NB4 (cell line): Measurements from ENCODE around the gene KCND1.
A peak's percentile ranks its signal among the peaks of the same experiment; 100 is the strongest.

ENCODE experiments used
- DNase-seq: peaks from one replicate; pipeline ENCODE4 v3.0.0; 2010; ENCODE audit warnings: low read depth
- H3K4me3 ChIP-seq: one replicate; pipeline ENCODE4 v1.5.1; 2011; ENCODE audit warnings: mild to moderate bottlenecking, low read depth, low read length, moderate library complexity
- CTCF ChIP-seq: IDR thresholded peaks from one replicate; pipeline ENCODE4 v1.5.1; 2012; ENCODE audit warnings: low read depth, low read length
- MAX ChIP-seq: IDR thresholded peaks from 2 replicates; pipeline ENCODE4 v1.6.1; 2011; ENCODE audit warnings: low read depth, low read length
- MYC ChIP-seq: IDR thresholded peaks from 2 replicates; pipeline ENCODE4 v1.6.1; 2011; ENCODE audit warnings: low read depth, low read length
- POLR2A ChIP-seq: IDR thresholded peaks from 2 replicates; pipeline ENCODE4 v1.6.1; 2011; ENCODE audit warnings: mild to moderate bottlenecking; ENCODE audit not compliant: insufficient read length; ENCODE audit errors: extremely low read depth

The KCND1 gene

GRCh38 chrX:48937054-48937907 is 34.4 kb downstream of the KCND1 start:
- DNase-seq, result peak; percentile 94
- H3K4me3 ChIP-seq, result peak overlapping the region; percentile 40
- TF ChIP-seq MYC, result peak; percentile 58; the same call in 1 of the 2 replicates
- no peak for TF ChIP-seq POLR2A
- TF ChIP-seq CTCF, result peak; percentile 26
- peak; percentile 85 for TF ChIP-seq MAX

- peak overlapping the region; percentile 28 for H3K4me3 ChIP-seq
Measured at GRCh38 chrX:48936429-48937053, 35.1 kb downstream of the KCND1 start.

GRCh38 chrX:48935301-48935670 is 36.4 kb downstream of the KCND1 start:
- no peak for TF ChIP-seq POLR2A
- no peak for TF ChIP-seq CTCF
- TF ChIP-seq MAX, result no peak
- TF ChIP-seq MYC, result no peak
- DNase-seq, result no peak
- no peak overlapping the region for H3K4me3 ChIP-seq

More at GRCh38 chrX:48936429-48937053, 35.1 kb downstream of the KCND1 start:
- TF ChIP-seq POLR2A, result no peak
- TF ChIP-seq MAX, result no peak
- no peak for TF ChIP-seq CTCF
- no peak for TF ChIP-seq MYC
- DNase-seq, result no peak

GRCh38 chrX:48934581-48935300 is 36.9 kb downstream of the KCND1 start:
- TF ChIP-seq POLR2A, result no peak
- no peak for DNase-seq
- no peak overlapping the region for H3K4me3 ChIP-seq

GRCh38 chrX:48933757-48934156 is 37.9 kb downstream of the KCND1 start:
- no peak for TF ChIP-seq MAX
- TF ChIP-seq CTCF, result no peak
- no peak for TF ChIP-seq POLR2A
- TF ChIP-seq MYC, result no peak
- no peak for DNase-seq
- H3K4me3 ChIP-seq, result no peak overlapping the region
